Liver (tissue), 3 donors: ENCODE measurements around the gene CACNG4.

Experiments used
- CTCF ChIP-seq: fragments of 150-350 bp; IDR thresholded peaks from 2 replicates; pipeline ENCODE4 v1.5.1; 2017; ENCODE audit warnings: improper control_type of control experiment, low read depth, low read length; ENCODE audit not compliant: missing input control
- FOXA1 ChIP-seq: IDR thresholded peaks from 2 replicates; pipeline ENCODE4 v1.6.1; 2016; ENCODE audit warnings: antibody characterized with exemption
- GABPA ChIP-seq, 2 donors: IDR thresholded peaks in 1 of 2; conservative IDR thresholded peaks in 1 of 2; 2 replicates each; pipeline ENCODE4 v1.6.1; 2016; ENCODE audit warnings: antibody characterized with exemption in 2 of 2, mild to moderate bottlenecking in 1 of 2, moderate library complexity in 1 of 2
- MAX ChIP-seq: IDR thresholded peaks from 2 replicates; pipeline ENCODE4 v1.6.1; 2016; ENCODE audit warnings: antibody characterized with exemption
- REST ChIP-seq: IDR thresholded peaks from 2 replicates; pipeline ENCODE4 v1.6.1; 2016; ENCODE audit warnings: antibody characterized with exemption, mild to moderate bottlenecking
- SP1 ChIP-seq: IDR thresholded peaks from 2 replicates; pipeline ENCODE4 v1.6.1; 2018; ENCODE audit warnings: antibody characterized with exemption, mild to moderate bottlenecking
- TAF1 ChIP-seq: conservative IDR thresholded peaks from 2 replicates; pipeline ENCODE4 v1.6.1; 2016; ENCODE audit warnings: antibody characterized with exemption, mild to moderate bottlenecking
- TF ChIP-seq, protein P1 (sequence below): IDR thresholded peaks from 2 replicates; pipeline ENCODE4 v1.6.1; 2016; ENCODE audit warnings: antibody characterized with exemption
- donor health status: healthy.
- donor health status: healthy.

DNA sequence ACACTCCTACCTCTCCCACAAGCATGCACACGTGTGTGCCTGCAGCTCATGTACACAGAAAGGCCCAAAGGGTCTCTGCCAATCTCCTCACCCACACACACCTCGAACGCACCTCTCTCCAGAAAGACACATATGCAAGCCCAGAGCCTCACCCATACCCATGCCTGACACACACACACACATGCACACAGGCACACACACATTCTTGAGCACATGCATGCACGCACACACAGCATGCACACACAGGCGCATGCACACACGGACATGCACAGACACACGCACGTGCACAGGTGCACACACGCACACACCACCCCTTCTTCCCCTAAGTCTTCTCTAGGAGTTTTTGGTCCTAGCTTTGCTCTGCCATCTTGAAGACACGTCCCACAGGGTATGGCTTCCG is 48.7 kb upstream of the CACNG4 start:
- TF ChIP-seq MAX = no peak
- TF ChIP-seq REST = no peak
- no peak for TF ChIP-seq CTCF
- no peak for TF ChIP-seq SP1
- TF ChIP-seq GABPA (IDR thresholded peaks at IDR 0.05 in 1 of 2, conservative IDR thresholded peaks at IDR 0.05 in 1 of 2) = no peak
- TF ChIP-seq TAF1 = no peak
- TF ChIP-seq FOXA1 = no peak
- TF ChIP-seq, protein P1, sequence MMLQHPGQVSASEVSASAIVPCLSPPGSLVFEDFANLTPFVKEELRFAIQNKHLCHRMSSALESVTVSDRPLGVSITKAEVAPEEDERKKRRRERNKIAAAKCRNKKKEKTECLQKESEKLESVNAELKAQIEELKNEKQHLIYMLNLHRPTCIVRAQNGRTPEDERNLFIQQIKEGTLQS = no peak
